Measurements from ENCODE around the gene MFAP5.
"Not testable (repeated sequence)": the region's sequence is repeated elsewhere in the genome, so short reads cannot be mapped to it uniquely, and the experiment has no call there.

MFAP5 gene

DNA sequence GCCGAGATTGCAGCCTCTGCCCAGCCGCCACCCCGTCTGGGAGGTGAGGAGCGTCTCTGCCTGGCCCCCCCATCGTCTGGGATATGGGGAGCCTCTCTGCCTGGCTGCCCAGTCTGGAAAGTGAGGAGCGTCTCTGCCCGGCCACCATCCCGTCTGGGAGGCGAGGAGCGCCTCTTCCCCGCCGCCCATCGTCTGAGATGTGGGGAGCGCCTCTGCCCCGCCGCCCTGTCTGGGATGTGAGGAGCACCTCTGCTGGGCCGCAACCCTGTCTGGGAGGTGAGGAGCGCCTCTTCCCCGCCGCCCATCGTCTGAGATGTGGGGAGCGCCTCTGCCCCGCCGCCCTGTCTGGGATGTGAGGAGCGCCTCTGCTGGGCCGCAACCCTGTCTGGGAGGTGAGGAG, 37.9 kb downstream of the MFAP5 start:
- not testable (repeated sequence) for DNase-seq

GRCh38 chr12:8622646-8623045, 40.0 kb downstream of the MFAP5 start:
- DNase-seq = no peak

GRCh38 chr12:8615206-8615605, 47.4 kb downstream of the MFAP5 start:
- DNase-seq = no peak

DNA sequence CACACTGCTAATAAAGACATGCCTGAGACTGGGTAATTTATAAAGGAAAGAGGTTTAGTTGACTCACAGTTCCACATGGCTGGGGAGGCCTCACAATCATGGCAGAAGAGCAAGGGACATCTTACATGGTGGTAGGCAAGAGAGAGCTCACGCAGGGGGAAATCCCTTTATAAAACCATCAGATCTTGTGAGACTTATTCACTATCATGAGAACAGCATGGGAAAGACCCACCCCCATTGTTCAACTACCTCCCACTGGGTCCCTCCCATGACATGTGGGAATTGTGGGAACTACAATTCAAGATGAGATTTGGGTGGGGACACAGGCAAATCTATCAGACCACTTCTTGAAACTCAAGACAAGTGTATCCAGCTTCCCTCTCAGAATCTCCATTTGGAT, 48.7 kb downstream of the MFAP5 start:
- not testable (repeated sequence) for DNase-seq

GRCh38 chr12:8612629-8613028, 50.0 kb downstream of the MFAP5 start, which contains the start of gene AICDA:
Gene AICDA (minus strand): TSS chr12:8612859. CDS start chr12:8612767, 92 bp downstream.
- no peak for DNase-seq

- DNase-seq = peak; percentile 16 to 49
These were observed 53.5 kb downstream of the MFAP5 start for GRCh38 chr12:8609061-8609570.

DNA sequence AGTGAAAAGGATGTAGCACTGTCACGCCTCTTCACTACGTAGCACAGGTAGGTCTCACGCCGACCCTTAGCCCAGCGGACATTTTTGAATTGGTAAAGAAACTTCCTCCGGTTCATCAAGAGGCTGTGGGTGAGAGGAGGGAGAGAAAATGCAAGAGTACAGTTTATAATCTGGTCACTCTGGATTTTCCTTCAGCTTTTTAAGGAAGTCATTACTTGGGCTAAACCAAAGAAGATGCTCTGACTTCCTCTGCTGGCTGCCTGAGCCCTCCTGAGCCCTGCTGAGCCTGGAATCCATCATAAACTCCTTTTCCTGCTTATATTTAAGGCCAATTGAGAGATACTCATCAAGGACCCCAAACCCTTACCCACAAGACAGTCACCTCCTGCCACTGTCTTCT, 55.7 kb downstream of the MFAP5 start:
- DNase-seq = peak in 1 of 2 experiments; percentile 7

DNA sequence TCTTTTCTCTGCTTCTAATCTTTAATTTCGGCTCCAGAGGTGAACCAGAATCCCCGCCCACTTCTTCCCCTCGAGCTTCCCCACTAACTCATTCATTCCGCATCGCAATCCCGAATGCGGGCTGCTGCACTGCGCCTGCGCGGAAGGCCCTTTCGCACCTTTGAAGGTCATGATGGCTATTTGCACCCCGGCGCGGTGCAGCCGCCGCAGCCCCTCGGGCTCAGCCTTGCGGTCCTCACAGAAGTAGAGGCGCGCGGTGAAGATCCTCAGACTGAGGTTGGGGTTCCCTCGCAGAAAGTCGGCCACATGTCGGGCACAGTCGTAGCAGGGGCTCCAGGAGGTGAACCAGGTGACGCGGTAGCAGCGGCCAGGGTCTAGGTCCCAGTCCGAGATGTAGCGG, 57.6 kb downstream of the MFAP5 start:
- no peak for DNase-seq

GRCh38 chr12:8603856-8604255, 58.8 kb downstream of the MFAP5 start:
- DNase-seq = peak in 1 of 2 experiments; percentile 2

- no peak for DNase-seq
These were observed 59.3 kb downstream of the MFAP5 start for GRCh38 chr12:8603286-8603685.

- DNase-seq = no peak
These were observed 66.1 kb downstream of the MFAP5 start for GRCh38 chr12:8596561-8596960.

All from Kasumi-1 (cell line).